ENCODE results near the gene ITPK1. TPM values are rescaled to one million over a fixed set of nuclear protein-coding genes. Genes with fewer than 3 reads are reported as not detected.

Gene ITPK1
- total and polyA plus RNA-seq, 2 experiments from 2014 or later = 35.9 to 101 TPM

DNA sequence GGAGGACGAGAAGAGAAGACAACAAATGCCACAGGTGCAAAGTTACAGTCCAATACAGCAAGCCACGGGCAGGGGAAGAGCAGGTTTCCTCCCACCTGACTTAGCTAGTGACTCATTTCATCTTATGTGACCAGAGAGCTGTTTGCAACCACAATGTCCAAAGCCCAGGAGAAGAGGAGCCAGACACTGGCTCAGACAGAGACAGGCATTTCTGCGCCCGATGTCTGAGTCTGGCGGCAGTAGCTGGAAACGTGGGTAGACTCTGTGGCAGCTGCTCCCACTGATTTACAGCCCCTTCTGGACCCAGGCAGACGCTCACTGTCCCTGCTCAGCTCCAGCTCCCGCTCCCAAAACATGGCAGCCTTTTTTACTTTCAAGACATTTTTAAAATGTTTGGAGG lies 132.8 kb downstream of the ITPK1 start:
- Mint-ChIP-seq H3K36me3 (ENCODE audit: low read depth) (peaks cover 68% of the 10 kb centered on the region), H3K27ac (no peak overlapping the region), H3K4me1 (no peaks in the 10 kb centered on the region; the same call in 2 of the 3 replicates), H3K9me3 (peaks cover 44% of the 10 kb centered on the region), H3K27me3 (ENCODE audit: insufficient read depth, low read depth, poor library complexity) (peaks cover 8% of the 10 kb centered on the region), H3K4me3 (no peak overlapping the region)
- Histone ChIP-seq H3K9me2 (ENCODE audit: insufficient read depth) (no peaks in the 10 kb centered on the region; the same call in 1 of the 2 replicates), H3K4me1 (ENCODE audit: insufficient read depth) (no peaks in the 10 kb centered on the region), H2AFZ (no peak overlapping the region), H3F3A (replicated peaks; ENCODE audit: low read depth) (no peaks in the 10 kb centered on the region), H3K4me2 (no peak overlapping the region), H3K36me3 (ENCODE audit: insufficient read depth) (0 out of 2 replicates have a peak, but pooled peaks cover 3% of the 10 kb centered on the region), H3K4me3 (no peak overlapping the region), H3K79me2 (replicated peaks; ENCODE audit: insufficient read depth) (peaks cover 32% of the 10 kb centered on the region), H3K27ac (ENCODE audit: low read depth) (no peak overlapping the region), H4K20me1 (replicated peaks; ENCODE audit: insufficient read depth) (peaks cover 6% of the 10 kb centered on the region), H3K27me3 (ENCODE audit: insufficient read depth) (no peaks in the 10 kb centered on the region)
- no peak for ATAC-seq
- no peak for DNase-seq (ENCODE audit: low spot score)
- TF ChIP-seq EZH2 (IDR thresholded peaks at IDR 0.05; ENCODE audit: low read depth, unreplicated experiment) = no peak
- no peak for TF ChIP-seq STAT1 (IDR thresholded peaks at IDR 0.05; ENCODE audit: unreplicated experiment)

DNA sequence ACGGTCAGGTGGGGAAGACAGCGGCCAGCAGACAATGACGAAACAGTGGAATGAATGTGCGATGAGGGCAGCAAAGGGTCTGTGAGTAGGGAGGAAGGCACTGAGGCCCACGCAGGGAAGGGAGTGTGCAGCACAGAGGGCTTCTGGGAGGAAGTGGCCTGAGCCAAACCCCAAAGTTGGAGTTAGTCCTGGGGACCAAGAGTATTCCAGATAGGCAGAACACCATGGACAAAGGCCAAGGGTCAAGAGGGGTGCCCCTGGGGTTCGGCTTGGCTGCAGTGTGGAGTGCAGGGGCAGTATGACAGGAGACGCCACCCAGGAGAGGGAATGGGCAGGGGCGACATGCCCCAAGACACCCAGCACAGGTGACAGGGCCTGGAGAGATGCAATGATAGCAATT lies 134.0 kb downstream of the ITPK1 start:
- H3K4me3 ChIP-seq = no peak overlapping the region
- no peak overlapping the region for H2AFZ ChIP-seq
- peaks cover 6% of the 10 kb centered on the region for H4K20me1 ChIP-seq (replicated peaks; ENCODE audit: insufficient read depth)
- no peaks in the 10 kb centered on the region for H3K27me3 ChIP-seq (ENCODE audit: insufficient read depth)
- H3K9me3 Mint-ChIP-seq = peaks cover 55% of the 10 kb centered on the region
- H3K9me2 ChIP-seq (ENCODE audit: insufficient read depth) = no peaks in the 10 kb centered on the region; the same call in 1 of the 2 replicates
- DNase-seq (ENCODE audit: low spot score) = no peak
- no peak overlapping the region for H3K27ac ChIP-seq (ENCODE audit: low read depth)
- H3K4me1 Mint-ChIP-seq = no peaks in the 10 kb centered on the region; the same call in 2 of the 3 replicates
- H3K27ac Mint-ChIP-seq = no peak overlapping the region
- no peaks in the 10 kb centered on the region for H3F3A ChIP-seq (replicated peaks; ENCODE audit: low read depth)
- H3K79me2 ChIP-seq (replicated peaks; ENCODE audit: insufficient read depth) = peaks cover 32% of the 10 kb centered on the region
- H3K36me3 Mint-ChIP-seq (ENCODE audit: low read depth) = peaks cover 80% of the 10 kb centered on the region
- no peak overlapping the region for H3K4me3 Mint-ChIP-seq
- H3K4me1 ChIP-seq (ENCODE audit: insufficient read depth) = no peaks in the 10 kb centered on the region
- H3K4me2 ChIP-seq = no peak overlapping the region
- H3K36me3 ChIP-seq (ENCODE audit: insufficient read depth) = 0 out of 2 replicates have a peak, but pooled peaks cover 9% of the 10 kb centered on the region
- no peak for ATAC-seq
- peaks cover 9% of the 10 kb centered on the region for H3K27me3 Mint-ChIP-seq (ENCODE audit: insufficient read depth, low read depth, poor library complexity)
- TF ChIP-seq, protein P1, sequence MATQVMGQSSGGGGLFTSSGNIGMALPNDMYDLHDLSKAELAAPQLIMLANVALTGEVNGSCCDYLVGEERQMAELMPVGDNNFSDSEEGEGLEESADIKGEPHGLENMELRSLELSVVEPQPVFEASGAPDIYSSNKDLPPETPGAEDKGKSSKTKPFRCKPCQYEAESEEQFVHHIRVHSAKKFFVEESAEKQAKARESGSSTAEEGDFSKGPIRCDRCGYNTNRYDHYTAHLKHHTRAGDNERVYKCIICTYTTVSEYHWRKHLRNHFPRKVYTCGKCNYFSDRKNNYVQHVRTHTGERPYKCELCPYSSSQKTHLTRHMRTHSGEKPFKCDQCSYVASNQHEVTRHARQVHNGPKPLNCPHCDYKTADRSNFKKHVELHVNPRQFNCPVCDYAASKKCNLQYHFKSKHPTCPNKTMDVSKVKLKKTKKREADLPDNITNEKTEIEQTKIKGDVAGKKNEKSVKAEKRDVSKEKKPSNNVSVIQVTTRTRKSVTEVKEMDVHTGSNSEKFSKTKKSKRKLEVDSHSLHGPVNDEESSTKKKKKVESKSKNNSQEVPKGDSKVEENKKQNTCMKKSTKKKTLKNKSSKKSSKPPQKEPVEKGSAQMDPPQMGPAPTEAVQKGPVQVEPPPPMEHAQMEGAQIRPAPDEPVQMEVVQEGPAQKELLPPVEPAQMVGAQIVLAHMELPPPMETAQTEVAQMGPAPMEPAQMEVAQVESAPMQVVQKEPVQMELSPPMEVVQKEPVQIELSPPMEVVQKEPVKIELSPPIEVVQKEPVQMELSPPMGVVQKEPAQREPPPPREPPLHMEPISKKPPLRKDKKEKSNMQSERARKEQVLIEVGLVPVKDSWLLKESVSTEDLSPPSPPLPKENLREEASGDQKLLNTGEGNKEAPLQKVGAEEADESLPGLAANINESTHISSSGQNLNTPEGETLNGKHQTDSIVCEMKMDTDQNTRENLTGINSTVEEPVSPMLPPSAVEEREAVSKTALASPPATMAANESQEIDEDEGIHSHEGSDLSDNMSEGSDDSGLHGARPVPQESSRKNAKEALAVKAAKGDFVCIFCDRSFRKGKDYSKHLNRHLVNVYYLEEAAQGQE (IDR thresholded peaks at IDR 0.05; ENCODE audit: unreplicated experiment) = no peak
- TF ChIP-seq STAT1 (IDR thresholded peaks at IDR 0.05; ENCODE audit: unreplicated experiment) = no peak
- TF ChIP-seq, protein P2, sequence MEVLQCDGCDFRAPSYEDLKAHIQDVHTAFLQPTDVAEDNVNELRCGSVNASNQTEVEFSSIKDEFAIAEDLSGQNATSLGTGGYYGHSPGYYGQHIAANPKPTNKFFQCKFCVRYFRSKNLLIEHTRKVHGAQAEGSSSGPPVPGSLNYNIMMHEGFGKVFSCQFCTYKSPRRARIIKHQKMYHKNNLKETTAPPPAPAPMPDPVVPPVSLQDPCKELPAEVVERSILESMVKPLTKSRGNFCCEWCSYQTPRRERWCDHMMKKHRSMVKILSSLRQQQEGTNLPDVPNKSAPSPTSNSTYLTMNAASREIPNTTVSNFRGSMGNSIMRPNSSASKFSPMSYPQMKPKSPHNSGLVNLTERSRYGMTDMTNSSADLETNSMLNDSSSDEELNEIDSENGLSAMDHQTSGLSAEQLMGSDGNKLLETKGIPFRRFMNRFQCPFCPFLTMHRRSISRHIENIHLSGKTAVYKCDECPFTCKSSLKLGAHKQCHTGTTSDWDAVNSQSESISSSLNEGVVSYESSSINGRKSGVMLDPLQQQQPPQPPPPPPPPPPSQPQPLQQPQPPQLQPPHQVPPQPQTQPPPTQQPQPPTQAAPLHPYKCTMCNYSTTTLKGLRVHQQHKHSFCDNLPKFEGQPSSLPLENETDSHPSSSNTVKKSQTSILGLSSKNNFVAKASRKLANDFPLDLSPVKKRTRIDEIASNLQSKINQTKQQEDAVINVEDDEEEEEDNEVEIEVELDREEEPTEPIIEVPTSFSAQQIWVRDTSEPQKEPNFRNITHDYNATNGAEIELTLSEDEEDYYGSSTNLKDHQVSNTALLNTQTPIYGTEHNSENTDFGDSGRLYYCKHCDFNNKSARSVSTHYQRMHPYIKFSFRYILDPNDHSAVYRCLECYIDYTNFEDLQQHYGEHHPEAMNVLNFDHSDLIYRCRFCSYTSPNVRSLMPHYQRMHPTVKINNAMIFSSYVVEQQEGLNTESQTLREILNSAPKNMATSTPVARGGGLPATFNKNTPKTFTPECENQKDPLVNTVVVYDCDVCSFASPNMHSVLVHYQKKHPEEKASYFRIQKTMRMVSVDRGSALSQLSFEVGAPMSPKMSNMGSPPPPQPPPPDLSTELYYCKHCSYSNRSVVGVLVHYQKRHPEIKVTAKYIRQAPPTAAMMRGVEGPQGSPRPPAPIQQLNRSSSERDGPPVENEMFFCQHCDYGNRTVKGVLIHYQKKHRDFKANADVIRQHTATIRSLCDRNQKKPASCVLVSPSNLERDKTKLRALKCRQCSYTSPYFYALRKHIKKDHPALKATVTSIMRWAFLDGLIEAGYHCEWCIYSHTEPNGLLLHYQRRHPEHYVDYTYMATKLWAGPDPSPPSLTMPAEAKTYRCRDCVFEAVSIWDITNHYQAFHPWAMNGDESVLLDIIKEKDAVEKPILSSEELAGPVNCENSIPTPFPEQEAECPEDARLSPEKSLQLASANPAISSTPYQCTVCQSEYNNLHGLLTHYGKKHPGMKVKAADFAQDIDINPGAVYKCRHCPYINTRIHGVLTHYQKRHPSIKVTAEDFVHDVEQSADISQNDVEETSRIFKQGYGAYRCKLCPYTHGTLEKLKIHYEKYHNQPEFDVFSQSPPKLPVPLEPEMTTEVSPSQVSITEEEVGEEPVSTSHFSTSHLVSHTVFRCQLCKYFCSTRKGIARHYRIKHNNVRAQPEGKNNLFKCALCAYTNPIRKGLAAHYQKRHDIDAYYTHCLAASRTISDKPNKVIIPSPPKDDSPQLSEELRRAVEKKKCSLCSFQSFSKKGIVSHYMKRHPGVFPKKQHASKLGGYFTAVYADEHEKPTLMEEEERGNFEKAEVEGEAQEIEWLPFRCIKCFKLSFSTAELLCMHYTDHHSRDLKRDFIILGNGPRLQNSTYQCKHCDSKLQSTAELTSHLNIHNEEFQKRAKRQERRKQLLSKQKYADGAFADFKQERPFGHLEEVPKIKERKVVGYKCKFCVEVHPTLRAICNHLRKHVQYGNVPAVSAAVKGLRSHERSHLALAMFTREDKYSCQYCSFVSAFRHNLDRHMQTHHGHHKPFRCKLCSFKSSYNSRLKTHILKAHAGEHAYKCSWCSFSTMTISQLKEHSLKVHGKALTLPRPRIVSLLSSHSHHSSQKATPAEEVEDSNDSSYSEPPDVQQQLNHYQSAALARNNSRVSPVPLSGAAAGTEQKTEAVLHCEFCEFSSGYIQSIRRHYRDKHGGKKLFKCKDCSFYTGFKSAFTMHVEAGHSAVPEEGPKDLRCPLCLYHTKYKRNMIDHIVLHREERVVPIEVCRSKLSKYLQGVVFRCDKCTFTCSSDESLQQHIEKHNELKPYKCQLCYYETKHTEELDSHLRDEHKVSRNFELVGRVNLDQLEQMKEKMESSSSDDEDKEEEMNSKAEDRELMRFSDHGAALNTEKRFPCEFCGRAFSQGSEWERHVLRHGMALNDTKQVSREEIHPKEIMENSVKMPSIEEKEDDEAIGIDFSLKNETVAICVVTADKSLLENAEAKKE (CRISPR knock-in tag; IDR thresholded peaks at IDR 0.05) = no peak
- no peak for TF ChIP-seq ZNF331 (CRISPR knock-in tag; IDR thresholded peaks at IDR 0.05; ENCODE audit: low read depth)
- no peak for TF ChIP-seq JUNB (IDR thresholded peaks at IDR 0.05; ENCODE audit: unreplicated experiment)
- no peak for TF ChIP-seq EZH2phosphoT487 (IDR thresholded peaks at IDR 0.05; ENCODE audit: unreplicated experiment)
- no peak for TF ChIP-seq EZH2 (IDR thresholded peaks at IDR 0.05; ENCODE audit: low read depth, unreplicated experiment)
- TF ChIP-seq, protein P3, sequence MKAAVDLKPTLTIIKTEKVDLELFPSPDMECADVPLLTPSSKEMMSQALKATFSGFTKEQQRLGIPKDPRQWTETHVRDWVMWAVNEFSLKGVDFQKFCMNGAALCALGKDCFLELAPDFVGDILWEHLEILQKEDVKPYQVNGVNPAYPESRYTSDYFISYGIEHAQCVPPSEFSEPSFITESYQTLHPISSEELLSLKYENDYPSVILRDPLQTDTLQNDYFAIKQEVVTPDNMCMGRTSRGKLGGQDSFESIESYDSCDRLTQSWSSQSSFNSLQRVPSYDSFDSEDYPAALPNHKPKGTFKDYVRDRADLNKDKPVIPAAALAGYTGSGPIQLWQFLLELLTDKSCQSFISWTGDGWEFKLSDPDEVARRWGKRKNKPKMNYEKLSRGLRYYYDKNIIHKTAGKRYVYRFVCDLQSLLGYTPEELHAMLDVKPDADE (IDR thresholded peaks at IDR 0.05) = no peak
- TF ChIP-seq, protein P4, sequence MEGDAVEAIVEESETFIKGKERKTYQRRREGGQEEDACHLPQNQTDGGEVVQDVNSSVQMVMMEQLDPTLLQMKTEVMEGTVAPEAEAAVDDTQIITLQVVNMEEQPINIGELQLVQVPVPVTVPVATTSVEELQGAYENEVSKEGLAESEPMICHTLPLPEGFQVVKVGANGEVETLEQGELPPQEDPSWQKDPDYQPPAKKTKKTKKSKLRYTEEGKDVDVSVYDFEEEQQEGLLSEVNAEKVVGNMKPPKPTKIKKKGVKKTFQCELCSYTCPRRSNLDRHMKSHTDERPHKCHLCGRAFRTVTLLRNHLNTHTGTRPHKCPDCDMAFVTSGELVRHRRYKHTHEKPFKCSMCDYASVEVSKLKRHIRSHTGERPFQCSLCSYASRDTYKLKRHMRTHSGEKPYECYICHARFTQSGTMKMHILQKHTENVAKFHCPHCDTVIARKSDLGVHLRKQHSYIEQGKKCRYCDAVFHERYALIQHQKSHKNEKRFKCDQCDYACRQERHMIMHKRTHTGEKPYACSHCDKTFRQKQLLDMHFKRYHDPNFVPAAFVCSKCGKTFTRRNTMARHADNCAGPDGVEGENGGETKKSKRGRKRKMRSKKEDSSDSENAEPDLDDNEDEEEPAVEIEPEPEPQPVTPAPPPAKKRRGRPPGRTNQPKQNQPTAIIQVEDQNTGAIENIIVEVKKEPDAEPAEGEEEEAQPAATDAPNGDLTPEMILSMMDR (conservative IDR thresholded peaks at IDR 0.05; ENCODE audit: low read depth in 2 of 2) = no peak

Data from GM23338 (cell line).